GM19023 (cell line): Measurements from ENCODE around the gene ZG16B.

ENCODE experiments used
- ATAC-seq: cut with Tn5 transposase; IDR thresholded peaks from one replicate; pipeline ENCODE4 v1.9.1; 2021; ENCODE audit warnings: mild to moderate bottlenecking, moderate library complexity; ENCODE audit not compliant: unreplicated experiment

ZG16B gene

DNA sequence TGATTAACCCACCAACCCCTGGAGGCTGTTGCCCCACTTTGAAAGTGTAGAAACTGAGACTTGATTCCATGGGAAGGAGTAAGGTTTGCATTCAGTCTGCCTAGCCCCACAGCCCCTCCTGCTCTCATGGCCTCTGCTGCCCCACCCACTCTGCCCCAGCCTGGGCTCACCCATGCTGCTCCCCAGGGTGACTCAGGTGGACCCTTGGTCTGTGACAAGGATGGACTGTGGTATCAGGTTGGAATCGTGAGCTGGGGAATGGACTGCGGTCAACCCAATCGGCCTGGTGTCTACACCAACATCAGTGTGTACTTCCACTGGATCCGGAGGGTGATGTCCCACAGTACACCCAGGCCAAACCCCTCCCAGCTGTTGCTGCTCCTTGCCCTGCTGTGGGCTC is 25.4 kb upstream of the ZG16B start:
- no peak for ATAC-seq

DNA sequence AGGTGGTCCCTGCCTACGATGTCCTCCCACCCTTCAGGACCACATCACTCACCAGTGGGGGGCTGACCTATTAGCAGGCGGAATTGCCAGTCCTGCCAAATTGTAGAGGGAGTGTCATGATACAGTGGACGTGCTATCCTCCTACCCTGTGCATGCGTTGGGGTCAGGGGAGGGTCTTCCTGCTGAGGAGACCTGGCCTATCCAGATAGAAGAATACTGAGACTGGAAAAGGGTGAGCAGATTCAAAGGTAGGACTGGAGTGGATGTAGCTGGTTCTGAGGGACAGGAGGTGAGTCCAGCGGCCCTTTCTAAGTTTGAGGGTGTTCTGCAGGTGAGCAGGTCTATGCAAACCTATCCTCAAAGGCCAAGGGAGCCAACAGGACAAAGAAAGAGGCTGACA is 23.8 kb upstream of the ZG16B start:
- no peak for ATAC-seq

DNA sequence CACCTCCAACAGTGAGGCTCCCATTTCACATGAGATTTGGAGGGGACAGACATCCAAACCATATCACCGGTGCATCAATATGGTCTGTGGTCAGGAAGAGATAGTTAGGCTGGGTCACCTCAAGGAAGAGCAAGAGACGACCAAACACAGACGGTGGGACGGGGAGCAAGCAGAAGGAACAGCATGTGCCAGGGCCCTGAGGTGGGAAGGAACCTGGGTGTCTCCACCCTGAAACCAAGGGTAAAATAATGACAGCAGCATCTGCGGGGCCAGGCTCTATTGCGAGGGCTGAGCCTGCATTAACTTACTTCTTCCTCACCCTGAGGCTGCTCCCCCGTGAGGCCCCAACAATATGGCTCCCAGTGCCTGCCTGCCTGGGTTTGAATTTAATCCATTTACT is 21.9 kb upstream of the ZG16B start:
- ATAC-seq: no peak

DNA sequence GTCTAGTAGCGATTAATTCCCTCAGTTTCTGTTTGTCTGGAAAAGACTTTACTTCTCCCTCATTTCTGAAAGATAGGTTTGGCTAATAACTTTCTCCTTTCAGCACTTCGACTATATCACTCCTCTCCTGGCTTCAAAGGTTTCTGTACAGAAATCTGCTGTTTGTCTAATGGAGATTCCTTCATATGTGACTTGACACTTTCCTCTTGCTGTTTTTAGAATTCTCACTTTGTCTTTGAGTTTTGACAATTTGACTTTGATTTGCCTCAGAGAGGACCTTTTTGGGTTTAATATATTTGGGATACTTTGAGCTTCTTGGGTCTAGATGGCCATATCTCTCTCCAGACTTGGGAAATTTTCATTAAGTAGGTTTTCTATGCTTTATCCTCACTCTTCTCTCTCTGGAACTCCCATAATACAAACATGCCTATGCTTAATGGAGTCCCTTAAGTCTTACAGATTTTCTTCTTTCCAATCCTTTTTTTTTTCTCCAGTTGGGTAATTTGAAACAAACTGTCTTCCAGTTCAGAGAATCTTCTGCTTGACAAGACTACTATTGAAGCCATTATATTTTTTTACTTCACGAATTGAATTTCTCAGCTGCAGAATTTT is 20.8 kb upstream of the ZG16B start:
- ATAC-seq: no peak

DNA sequence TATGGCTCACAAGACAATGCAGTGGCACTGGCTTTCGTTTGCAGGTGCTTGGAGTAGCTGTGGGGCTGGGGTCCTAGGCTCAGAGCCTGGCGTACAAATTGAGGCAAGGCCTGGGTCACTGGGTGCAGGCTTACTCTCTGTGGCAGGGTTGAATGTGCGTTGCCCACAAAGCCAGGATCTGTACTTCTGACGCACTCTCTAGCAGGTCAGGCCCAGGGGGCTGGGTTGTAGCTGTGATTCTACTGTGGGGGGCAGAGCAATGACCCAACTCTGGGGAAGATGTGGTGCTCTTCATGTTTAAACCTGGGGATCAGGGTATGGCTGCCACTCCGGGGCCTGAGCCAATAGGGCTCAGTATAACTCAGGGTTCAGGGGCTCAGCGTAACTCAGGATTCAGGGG is 19.5 kb upstream of the ZG16B start:
- ATAC-seq: no peak

DNA sequence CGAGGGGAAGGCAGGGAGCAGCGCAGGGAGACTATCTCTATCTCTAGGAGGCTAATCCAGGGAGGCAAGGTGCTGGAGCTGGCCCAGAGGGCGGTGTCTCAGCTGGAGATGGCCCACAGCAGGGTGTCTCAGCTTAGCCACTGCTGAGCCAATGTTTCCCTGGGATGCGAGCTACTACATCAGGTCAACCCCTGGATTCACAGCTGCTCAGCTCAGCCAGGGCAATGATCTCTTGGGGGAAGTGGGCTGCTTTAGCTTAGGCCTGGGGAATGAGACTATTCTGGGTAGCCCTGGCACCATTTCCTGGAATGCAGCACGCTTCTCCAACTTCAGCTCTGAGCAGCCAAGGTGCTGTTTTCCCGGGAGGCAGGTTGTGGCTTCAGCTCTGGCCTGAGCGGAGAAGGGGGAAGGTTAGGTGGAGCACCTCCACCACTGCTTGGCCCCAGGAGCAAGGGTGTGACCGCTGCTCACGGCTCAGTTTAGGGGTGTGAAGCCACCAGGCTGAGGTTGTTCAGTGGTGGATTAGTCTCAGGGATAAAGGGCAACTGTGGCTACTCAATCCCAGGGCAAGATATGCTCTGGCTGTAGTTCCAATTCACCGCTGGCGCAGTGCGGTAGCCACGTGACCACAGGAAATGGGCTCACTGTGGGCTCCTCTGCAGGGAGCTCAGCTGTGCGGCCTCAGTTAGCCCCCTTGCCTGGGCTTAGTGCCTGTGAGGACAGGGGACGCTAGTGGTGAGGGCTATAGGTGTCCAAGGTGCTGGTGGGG is 18.2 kb upstream of the ZG16B start:
- no peak for ATAC-seq

DNA sequence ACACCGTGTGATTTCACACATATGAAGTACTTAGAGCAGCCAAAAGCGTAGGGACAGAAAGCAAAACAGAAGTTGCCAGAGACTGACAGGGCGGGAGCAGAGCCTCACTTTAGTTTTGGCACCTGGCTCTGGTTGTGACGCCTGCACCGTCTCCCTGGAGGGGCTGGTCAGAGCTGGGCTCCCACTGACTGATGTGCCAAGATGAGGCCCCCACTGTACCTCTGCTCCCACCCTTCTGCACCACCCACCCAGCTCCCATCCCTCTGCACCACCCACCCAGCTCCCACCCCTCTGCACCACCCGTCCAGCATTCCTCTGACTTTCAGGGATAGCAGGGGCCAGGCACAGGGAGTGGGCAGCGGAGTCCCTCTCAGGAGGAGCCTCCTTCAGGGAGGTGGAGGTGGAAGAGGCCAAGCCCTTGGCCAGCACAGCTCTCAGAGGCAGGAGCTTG is 16.3 kb upstream of the ZG16B start:
- ATAC-seq: no peak

DNA sequence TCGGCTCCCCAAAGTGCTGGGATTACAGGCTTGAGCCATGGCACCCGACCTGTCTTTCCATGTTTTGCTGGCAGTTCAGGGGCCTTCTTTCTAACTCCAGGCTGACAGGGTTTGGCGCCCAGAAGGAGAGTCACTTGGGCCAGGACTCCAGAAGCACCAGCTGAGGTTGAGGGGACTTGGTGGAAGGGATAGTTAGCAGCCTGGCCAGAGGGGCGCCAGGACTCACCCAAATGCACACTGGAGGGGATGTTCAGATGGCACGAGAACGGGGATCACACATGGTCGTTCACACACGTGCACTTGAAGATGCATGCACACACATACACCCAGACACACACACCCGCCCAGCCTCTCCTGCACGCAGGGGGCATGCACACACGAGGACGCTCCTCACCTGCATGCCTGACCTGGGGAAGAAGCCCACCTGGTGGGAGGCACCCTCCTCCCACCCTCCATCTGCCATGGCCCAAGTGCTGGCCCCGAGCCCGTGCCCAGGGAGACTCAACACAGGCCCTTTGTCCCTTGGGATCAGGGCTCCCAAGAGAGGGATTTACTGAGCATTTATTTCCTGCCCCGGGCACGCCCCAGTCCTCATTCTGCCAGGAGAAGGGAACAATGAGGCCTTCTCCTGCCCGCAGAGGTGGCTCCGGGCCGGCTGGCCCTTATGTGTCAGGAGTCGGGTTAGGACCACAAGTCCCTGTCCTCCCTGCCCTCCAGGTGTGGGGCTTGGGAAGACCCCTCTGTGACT is 15.4 kb upstream of the ZG16B start:
- no peak for ATAC-seq

DNA sequence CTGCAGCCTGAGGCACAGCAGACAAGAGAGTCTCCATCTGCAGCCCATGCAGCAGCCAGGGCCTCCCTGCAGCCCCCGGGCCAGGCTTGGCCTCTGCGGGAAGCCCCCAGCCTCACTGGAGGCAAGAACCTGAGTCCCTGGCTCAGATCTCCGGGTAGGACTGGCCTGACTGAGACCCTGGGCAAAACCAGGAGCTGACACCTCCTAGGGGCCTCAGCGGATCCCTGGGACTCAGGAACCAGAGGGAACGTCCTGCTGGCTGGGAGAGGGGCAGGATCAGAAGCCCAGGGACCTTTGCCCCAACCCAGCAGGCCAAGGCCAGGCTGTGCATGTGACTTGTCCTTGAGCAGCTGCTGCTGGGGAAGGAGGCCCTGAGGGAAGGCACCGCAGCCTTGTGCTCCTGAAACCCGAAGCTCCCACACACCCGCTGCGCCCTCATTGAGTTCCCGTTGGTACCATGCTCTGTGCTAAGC is 14.8 kb upstream of the ZG16B start:
- no peak for ATAC-seq

DNA sequence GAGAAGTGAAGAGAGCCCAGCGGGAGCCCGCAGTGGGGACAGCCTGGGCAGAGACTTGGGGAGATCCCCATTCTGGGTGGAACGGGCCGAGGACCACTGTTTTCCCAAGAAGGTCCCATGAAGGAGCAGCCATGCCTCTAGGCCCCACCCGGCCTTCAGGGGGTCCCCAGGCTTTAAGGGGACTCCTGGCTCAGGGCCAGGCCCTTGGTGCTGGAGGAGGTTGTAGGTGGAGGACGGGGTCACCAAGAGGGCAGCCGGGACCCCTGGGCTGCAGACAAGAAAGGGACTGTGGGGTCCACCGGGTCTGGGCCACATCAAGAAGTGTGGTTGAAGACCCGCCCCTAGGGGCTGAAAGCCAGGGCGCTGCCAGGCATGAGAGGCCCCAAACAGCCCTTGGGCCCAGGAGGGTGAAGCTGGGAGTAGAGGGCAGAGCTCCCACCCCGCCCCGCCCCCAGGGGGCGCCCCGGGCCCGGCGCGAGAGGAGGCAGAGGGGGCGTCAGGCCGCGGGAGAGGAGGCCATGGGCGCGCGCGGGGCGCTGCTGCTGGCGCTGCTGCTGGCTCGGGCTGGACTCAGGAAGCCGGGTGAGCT is 13.3 kb upstream of the ZG16B start, which contains the start of gene PRSS21:
Gene PRSS21, plus strand, starts transcription at position 487 of the 589 bp plus-strand sequence. Its CDS starts 32 bp downstream, at position 519.
- no peak for ATAC-seq

DNA sequence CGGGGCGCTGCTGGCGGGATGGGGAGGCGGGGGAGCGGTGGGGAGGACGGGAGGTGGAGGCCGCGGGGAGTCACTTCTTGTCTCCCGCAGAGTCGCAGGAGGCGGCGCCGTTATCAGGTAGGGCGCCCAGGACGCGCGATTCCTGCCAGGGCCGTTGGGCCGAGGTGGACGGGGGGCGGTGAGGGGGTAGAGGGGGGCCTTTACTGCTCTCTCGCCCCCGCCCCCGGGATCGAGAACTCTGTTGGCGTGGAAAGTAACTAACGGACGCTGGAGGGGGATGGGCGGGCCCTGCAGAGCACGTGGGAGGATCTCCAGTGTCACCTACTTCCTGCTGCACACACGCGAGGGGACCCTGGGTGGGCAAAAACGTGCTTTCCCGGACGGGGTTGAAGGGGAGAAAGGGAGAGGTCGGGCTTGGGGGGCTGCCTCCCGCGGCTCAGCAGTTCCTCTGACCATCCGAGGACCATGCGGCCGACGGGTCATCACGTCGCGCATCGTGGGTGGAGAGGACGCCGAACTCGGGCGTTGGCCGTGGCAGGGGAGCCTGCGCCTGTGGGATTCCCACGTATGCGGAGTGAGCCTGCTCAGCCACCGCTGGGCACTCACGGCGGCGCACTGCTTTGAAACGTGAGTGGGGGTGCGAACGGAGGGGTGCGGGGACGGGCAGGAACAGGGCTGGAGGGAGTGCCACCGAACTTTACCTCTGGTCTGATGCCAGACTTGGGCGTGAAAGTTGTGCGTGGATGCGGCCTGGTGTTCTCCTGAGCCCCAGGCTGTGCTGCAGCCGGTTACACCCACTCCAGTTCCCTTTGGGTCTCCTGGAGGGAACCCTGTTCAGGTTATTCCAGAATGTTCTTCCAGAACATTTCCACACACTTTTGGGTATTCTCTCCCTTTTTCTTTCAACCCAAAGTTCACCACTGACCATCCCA is 12.5 kb upstream of the ZG16B start:
- no peak for ATAC-seq

DNA sequence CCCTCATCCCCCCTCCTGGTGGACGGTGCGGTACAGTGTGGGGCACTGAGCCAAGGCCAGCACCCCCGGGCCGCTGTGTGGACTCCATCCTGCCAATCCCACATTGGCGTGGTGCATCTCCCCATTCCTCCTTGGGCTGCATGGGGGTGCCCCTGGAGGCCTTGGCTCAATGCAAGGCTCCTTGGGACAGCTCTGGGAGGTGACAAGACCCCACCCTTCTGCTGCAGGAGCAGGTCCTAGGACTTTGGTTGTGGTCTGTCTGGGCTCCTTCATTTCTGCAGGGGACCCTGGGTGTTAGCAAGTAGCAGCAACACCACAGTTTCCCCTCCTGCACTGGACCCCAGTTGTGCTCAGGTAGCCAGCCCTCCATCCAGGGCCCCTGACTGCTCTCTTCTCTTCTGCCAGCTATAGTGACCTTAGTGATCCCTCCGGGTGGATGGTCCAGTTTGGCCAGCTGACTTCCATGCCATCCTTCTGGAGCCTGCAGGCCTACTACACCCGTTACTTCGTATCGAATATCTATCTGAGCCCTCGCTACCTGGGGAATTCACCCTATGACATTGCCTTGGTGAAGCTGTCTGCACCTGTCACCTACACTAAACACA is 11.7 kb upstream of the ZG16B start:
- no peak for ATAC-seq

DNA sequence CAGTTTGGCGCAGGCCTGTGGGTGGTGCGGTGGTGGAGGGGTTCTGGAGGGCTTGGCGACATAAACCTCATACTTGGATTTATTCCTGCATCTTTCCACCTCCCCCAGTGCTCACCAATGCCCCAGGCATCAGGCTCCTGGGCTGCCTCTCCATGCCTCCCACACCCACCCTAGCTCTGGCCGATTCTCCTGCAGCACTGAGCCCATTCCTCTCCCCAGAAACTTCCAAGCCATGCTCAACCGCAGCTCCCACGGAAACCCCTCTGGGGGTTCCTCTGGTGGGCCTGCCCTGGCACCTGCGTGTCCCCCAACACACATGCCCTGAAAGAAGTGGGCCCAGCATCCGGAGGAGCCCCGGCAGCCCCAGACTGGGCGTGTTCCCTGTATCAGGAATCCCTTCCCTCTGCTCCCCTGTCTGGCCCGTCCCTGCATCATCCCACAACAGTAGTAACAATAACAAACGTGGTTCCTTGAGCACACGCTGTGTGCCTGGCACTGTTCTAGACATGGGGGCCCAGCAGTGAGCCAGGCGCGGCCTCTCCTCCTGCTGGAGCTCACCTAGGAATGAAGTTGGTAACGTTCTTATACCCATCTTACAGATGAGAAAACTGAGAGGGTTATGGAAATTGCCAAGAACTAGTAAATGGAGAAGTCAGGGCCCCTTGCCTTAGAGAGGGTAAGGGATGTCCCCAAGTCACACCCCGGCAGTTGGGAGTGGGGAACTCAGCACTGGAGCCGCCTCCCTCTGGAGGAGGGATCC is 10.7 kb upstream of the ZG16B start:
- no peak for ATAC-seq

DNA sequence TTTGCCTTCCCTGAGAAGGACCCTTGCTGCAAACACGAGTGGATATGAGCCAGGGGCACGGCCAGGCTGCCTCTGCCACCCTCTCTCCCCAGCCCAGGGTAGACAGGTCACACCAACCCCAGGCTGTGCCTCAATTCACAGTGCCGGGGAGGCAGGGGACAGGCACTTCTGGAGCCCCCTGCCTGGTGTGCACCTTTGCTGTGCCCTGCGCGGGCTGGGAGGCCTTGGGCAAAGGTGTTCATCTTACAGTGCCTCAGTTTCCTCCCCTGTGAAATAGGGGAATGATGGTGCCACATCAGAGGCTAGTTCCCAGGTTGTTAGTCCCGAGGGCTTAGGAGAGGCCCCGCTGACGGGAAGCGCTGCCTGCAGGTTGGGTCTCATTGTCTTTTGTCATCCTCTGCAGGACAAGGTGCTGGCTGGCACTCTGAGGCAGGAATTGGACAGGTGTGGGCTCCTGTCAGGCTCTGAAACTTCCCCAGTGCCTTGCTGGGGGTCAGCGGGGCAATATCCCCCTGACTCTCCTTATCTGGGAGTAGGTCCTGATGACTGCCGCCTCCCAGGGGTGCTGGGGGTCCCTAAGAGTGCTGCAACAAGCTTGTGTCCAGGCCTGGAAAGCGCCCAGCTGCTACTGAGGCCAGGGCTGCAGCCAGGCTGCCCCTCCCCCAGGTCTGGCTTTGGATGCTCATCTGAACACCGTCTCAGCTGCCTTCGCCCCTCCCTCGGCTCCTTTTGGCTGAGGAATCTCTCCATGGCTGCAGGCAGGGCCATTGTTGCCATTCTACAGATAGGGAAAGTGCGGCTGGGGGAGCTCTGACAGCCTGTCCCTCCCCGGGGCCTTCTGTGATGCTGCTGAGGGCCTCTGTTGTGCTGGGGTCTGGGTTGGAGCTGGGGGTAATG is 9.9 kb upstream of the ZG16B start:
- ATAC-seq: no peak

DNA sequence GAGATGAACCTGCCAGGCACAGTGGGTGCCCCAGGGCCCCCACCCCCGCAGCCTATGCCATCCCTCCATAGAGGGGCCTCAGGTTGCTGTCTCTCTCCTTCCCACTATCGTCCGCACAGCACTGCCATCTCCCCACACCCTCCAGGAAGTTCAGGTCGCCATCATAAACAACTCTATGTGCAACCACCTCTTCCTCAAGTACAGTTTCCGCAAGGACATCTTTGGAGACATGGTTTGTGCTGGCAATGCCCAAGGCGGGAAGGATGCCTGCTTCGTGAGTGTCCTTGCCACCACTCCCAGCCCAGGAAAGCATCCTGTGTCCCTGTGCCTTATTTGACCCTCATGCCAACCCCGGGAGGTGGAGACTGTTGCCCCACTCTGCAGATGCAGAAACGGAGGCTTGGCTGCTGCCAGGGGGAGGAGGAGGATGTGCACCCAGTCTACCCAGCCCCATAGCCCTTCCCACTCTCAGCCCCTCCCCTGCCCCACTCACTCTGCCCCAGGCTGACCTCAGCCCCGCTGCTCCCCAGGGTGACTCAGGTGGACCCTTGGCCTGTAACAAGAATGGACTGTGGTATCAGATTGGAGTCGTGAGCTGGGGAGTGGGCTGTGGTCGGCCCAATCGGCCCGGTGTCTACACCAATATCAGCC is 9.1 kb upstream of the ZG16B start:
- ATAC-seq: no peak

DNA sequence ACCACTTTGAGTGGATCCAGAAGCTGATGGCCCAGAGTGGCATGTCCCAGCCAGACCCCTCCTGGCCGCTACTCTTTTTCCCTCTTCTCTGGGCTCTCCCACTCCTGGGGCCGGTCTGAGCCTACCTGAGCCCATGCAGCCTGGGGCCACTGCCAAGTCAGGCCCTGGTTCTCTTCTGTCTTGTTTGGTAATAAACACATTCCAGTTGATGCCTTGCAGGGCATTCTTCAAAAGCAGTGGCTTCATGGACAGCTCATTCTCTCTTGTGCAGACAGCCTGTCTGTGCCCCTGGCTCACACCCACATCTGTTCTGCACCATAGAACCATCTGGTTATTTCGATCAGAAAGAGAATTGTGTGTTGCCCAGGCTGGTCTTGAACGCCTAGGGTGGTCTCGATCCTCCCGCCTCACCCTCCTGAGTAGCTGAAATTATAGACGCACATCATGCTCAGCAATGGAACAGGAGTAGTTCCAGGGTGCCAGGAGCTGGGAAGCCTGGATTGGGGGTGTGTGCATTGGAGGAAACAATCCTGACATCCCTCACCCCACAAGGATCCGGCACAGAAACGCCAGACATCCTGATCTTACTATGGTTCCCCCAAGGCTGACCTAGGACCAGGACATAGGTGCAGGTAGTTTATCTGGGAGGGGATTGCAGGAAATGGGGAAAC is 8.5 kb upstream of the ZG16B start:
- no peak for ATAC-seq

DNA sequence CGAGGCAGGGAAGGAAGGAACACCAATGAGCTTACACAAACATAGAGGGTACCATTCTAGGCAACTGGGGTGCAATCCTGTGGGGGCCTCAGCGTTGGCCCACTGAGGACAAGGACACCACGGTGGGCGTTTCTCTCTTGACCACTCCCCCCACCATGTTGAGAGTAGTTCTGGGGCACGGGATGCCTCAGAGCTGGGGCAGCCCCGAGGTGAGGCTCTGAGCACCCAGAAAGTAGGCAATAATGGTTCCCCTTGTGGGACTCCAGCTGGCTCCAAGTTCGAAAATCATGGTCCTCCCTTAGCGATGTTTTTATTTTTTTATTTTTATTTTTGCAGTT is 8.0 kb upstream of the ZG16B start:
- ATAC-seq: no peak
